ENCODE data around the gene KNG1. TPM values are rescaled to one million over a fixed set of nuclear protein-coding genes. Genes with fewer than 3 reads are reported as not detected.
A peak's percentile ranks its signal among the peaks of the same experiment; 100 is the strongest.

KNG1 gene
- polyA plus RNA-seq, 1 experiment = not detected

DNA sequence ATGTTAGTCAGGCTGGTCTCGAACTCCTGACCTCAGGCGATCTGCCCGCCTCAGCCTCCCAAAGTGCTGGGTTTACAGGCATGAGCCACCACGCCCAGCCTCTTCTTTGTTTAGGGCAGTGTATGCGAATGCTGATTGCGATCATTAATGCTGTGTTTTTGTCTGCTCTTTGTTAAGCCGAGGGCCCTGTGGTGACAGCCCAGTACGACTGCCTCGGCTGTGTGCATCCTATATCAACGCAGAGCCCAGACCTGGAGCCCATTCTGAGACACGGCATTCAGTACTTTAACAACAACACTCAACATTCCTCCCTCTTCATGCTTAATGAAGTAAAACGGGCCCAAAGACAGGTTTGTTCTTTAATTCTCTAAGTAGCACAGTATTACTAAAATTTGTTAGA is 7.8 kb downstream of the KNG1 start:
- Histone ChIP-seq H3K27ac (ENCODE audit: low read depth, low read length) (no peak overlapping the region), H3K27me3 (ENCODE audit: control insufficient read depth, insufficient read depth, low read length) (no peaks in the 10 kb centered on the region), H3K9me3 (ENCODE audit: control insufficient read depth, insufficient read depth, low read length) (no peaks in the 10 kb centered on the region), H3K4me3 (ENCODE audit: low read depth, low read length) (no peak overlapping the region)
- TF ChIP-seq, protein P1, sequence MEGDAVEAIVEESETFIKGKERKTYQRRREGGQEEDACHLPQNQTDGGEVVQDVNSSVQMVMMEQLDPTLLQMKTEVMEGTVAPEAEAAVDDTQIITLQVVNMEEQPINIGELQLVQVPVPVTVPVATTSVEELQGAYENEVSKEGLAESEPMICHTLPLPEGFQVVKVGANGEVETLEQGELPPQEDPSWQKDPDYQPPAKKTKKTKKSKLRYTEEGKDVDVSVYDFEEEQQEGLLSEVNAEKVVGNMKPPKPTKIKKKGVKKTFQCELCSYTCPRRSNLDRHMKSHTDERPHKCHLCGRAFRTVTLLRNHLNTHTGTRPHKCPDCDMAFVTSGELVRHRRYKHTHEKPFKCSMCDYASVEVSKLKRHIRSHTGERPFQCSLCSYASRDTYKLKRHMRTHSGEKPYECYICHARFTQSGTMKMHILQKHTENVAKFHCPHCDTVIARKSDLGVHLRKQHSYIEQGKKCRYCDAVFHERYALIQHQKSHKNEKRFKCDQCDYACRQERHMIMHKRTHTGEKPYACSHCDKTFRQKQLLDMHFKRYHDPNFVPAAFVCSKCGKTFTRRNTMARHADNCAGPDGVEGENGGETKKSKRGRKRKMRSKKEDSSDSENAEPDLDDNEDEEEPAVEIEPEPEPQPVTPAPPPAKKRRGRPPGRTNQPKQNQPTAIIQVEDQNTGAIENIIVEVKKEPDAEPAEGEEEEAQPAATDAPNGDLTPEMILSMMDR (IDR thresholded peaks at IDR 0.05; ENCODE audit: low read depth, low read length) = no peak
- CTCF ChIA-PET = no interaction called here
- POLR2A ChIA-PET = no interaction called here
- no peak for DNase-seq (ENCODE audit: low read depth, low spot score)

- Histone ChIP-seq H3K27me3 (ENCODE audit: control insufficient read depth, insufficient read depth, low read length) (no peaks in the 10 kb centered on the region), H3K9me3 (ENCODE audit: control insufficient read depth, insufficient read depth, low read length) (no peaks in the 10 kb centered on the region), H3K4me3 (ENCODE audit: low read depth, low read length) (no peak overlapping the region), H3K27ac (ENCODE audit: low read depth, low read length) (no peak overlapping the region)
- TF ChIP-seq, protein P1 (IDR thresholded peaks at IDR 0.05; ENCODE audit: low read depth, low read length) = no peak
- DNase-seq (ENCODE audit: low read depth, low spot score) = no peak
- POLR2A ChIA-PET = no interaction called here
- CTCF ChIA-PET = no interaction called here
Observed at GRCh38 chr3:186732169-186732766, 15.1 kb downstream of the KNG1 start.

DNA sequence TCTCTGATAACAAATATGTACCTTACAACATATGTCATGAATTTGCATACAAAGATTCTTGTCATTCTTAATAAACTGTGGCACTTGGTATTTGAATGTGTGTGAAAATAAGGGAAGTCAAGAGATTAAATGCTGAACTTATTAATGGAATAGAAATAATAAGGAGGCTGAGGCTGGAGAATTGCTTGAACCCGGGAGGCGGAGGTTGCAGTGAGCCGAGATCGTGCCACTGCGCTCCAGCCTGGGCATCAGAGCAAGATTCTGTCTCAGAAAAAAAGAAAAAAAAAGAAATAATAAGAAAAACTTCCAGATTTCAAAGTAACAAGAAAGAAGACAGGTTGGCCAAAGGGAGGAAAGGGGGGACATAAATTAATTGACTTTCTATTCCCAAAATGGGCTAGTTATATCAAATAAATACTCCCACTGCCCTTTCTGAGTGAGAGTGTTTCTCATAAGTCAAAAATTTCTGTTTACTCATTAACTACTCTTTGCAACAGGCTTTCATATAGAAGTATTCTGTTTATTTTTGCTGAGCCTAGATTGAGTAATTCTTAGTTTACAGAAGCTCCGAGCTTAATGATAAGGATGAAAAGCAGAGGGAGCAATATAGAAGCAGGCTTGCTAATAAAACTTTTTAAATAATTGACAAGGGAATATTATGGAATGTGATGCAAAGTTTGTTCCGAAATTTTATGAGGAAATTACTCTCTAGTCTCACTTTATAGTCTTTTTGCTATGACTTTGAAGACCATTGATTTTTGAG is 25.6 kb downstream of the KNG1 start:
- TF ChIP-seq, protein P1 (IDR thresholded peaks at IDR 0.05; ENCODE audit: low read depth, low read length) = no peak
- no peak overlapping the region for H3K4me3 ChIP-seq (ENCODE audit: low read depth, low read length)
- no peak for DNase-seq (ENCODE audit: low read depth, low spot score)
- no peaks in the 10 kb centered on the region for H3K9me3 ChIP-seq (ENCODE audit: control insufficient read depth, insufficient read depth, low read length)
- ChIA-PET CTCF (no interaction called here), POLR2A (interaction anchor here (1.3 kb wide), 1 partner anchor 41 kb away, joined by 3 read pairs; the partner anchor contains the start of gene EIF4A2)
- peaks cover 2% of the 10 kb centered on the region for H3K27me3 ChIP-seq (ENCODE audit: control insufficient read depth, insufficient read depth, low read length)
- H3K27ac ChIP-seq (ENCODE audit: low read depth, low read length) = no peak overlapping the region

GRCh38 chr3:186743666-186744065 is 26.5 kb downstream of the KNG1 start:
- TF ChIP-seq, protein P1 (IDR thresholded peaks at IDR 0.05; ENCODE audit: low read depth, low read length) = no peak
- ChIA-PET CTCF (no interaction called here), POLR2A (interaction anchor here (1.3 kb wide), 1 partner anchor 40 kb away, joined by 3 read pairs; the partner anchor contains the start of gene EIF4A2)
- no peaks in the 10 kb centered on the region for H3K9me3 ChIP-seq (ENCODE audit: control insufficient read depth, insufficient read depth, low read length)
- DNase-seq (ENCODE audit: low read depth, low spot score) = no peak
- no peak overlapping the region for H3K27ac ChIP-seq (ENCODE audit: low read depth, low read length)
- H3K27me3 ChIP-seq (ENCODE audit: control insufficient read depth, insufficient read depth, low read length) = peaks cover 2% of the 10 kb centered on the region
- no peak overlapping the region for H3K4me3 ChIP-seq (ENCODE audit: low read depth, low read length)

DNA sequence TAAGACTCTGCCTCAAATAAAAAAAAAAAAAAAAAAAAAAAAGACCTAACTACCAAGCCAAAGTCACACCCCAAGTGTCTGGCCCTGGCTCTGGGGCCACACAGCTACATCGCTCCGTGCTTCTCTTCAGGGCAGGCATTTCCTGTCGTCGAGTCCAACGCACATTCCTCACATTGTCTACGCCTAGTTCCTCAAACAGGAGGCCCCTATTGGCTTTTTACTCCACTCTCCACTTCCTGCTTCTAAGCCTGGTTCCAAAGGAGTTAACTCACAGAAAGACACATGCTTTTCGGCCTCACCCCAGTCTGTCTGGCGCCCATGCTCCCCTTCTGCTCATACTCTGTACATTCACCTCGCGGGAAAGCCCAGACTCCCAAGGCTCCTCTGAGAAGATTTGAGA is 28.8 kb downstream of the KNG1 start:
- TF ChIP-seq, protein P1 (IDR thresholded peaks at IDR 0.05; ENCODE audit: low read depth, low read length) = no peak
- H3K9me3 ChIP-seq (ENCODE audit: control insufficient read depth, insufficient read depth, low read length) = no peaks in the 10 kb centered on the region
- peak; percentile 18 for DNase-seq (ENCODE audit: low read depth, low spot score)
- no peak overlapping the region for H3K27ac ChIP-seq (ENCODE audit: low read depth, low read length)
- no peak overlapping the region for H3K4me3 ChIP-seq (ENCODE audit: low read depth, low read length)
- H3K27me3 ChIP-seq (ENCODE audit: control insufficient read depth, insufficient read depth, low read length) = no peaks in the 10 kb centered on the region
- CTCF ChIA-PET = interaction anchor here (0.7 to 1.8 kb wide), 2 partner anchors 103 to 132 kb away, joined by 6 to 9 read pairs; no protein-coding TSS in a partner anchor
- POLR2A ChIA-PET = interaction anchor here (1.0 kb wide), 1 partner anchor 37 kb away, joined by 3 read pairs; the partner anchor contains the start of gene EIF4A2

Data from AG04450 (cell line).